ENCODE results near the gene PTGER4.

GRCh38 chr5:40733434-40733833 lies 53.7 kb downstream of the PTGER4 start:
- no peak for TF ChIP-seq CTCF (IDR thresholded peaks at IDR 0.05)
- no peak for TF ChIP-seq ZFX (IDR thresholded peaks at IDR 0.05; ENCODE audit: borderline replicate concordance)

Data from 22Rv1 (cell line).